OCI-M1 (cell line): ENCODE results near the gene WDR20.

Experiments used
- DNase-seq: peaks from one replicate; lab custom pipeline; 2025; lab: John Stamatoyannopoulos, UW

Gene WDR20

GRCh38 chr14:102197317-102197853 lies 57.7 kb downstream of the WDR20 start:
- no peak for DNase-seq

DNA sequence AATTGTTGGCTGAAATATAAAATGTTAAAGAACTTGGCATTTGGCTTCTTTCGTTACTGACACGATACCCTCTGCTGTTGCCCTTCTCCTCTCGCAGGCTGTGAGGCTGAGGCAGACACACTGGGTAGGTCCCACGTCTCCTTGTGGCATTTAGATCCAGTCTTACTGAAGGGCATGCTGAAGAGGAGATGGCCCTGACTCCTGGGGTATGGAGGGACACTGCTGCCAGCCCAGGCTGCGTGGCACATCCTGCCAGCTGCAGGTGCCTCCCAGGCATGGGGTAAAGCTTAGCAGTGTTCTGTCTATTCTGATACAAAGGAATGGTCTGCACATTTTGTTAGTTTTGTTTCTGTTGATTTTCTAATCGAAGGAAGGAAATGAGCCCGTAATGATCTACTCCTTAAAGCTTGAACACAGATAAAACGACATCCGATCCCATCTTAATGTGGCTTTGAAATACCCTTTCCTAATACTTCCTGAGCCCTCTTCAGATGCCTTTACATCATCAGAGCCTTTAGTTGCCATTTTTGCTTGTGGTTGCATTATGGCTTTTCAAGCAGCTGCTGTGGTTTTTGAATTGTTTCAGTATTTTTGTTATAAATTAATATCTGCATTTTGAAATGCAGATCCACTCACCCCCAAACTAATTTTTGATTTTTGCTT lies 61.1 kb downstream of the WDR20 start:
- no peak for DNase-seq

GRCh38 chr14:102201353-102201738 lies 61.6 kb downstream of the WDR20 start:
- DNase-seq, result no peak

- no peak for DNase-seq
Measured at GRCh38 chr14:102201776-102202175, 62.1 kb downstream of the WDR20 start.

DNA sequence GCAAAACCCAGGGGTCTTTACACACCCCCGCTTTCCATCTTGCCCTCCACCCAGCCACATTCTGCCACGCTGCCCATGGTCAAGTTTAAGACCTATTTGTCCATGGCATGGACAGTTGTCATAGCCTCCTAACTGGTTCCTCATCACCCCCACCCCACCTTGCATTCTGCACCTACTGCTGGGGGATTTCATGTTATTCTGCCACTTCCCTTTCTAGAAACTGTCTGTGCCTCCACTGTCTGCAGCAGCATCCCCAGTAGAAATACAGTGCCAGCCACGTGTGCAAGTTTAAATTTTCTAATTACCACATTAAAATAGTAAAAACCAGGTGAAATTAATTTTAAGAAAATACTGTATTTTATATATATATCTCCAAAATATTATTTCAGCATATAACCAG lies 63.2 kb downstream of the WDR20 start:
- no peak for DNase-seq

- DNase-seq, result no peak
Measured at GRCh38 chr14:102203382-102203781, 63.7 kb downstream of the WDR20 start.

GRCh38 chr14:102205560-102205959 lies 65.9 kb downstream of the WDR20 start:
- DNase-seq, result no peak

GRCh38 chr14:102206918-102207317 lies 67.2 kb downstream of the WDR20 start:
- DNase-seq, result no peak

- DNase-seq, result no peak
Measured at GRCh38 chr14:102207831-102208365, 68.2 kb downstream of the WDR20 start.

- no peak for DNase-seq
Measured at GRCh38 chr14:102208741-102209140, 69.0 kb downstream of the WDR20 start.

- no peak for DNase-seq
Measured at GRCh38 chr14:102209224-102209966, 69.7 kb downstream of the WDR20 start.

DNA sequence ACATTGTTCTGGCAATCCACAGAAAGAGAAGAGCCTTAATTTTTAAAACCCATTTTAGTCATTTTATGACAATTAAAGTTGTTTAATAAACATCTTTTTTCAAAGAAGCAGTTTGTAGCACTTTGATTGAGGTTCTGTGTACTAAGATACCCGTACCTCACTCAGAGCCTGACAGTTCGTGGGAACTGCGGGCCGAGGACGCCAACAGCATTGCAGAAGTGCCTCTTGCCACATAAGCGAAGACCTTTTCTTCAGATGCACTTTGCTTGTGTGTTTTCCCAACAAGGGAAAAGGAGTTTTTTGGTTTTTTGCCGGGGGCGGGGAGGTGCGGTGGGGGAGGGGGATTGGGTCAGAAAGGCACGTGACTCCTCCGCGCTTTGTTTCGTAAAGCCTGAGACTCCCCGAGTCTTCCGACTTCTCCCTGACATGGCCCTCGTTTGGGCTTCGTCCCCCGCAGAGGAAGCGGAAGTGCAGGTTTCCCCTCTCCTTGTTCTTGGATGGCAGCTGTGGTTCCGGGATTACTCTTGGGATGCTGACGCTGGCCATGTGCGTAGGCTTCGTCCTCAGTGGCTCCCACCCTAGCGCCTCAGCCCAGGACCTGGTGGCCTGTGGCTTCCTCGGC lies 70.8 kb downstream of the WDR20 start:
- no peak for DNase-seq

GRCh38 chr14:102211240-102211639 lies 71.5 kb downstream of the WDR20 start:
- no peak for DNase-seq

DNA sequence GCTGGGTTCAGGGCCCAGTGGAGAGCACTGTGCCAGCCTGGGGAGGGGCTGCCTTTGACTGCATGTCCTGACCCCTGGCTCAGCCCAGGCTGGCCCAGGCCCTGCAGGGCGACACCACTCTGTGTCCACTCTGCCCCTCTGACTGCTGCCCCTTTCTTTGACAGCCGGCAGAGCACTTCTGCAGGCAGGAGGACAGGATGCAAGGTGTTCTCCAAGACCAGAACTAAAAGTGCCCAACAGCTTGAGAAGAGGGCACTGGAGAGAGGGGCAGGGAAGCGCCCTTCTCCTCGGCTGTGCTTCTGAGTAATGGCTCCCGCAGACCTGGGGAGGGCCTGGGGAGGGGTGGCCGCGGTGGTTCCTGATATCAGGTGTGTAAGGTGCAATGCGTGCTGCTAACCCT lies 72.7 kb downstream of the WDR20 start:
- no peak for DNase-seq

- no peak for DNase-seq
Measured at GRCh38 chr14:102212845-102213244, 73.1 kb downstream of the WDR20 start.

DNA sequence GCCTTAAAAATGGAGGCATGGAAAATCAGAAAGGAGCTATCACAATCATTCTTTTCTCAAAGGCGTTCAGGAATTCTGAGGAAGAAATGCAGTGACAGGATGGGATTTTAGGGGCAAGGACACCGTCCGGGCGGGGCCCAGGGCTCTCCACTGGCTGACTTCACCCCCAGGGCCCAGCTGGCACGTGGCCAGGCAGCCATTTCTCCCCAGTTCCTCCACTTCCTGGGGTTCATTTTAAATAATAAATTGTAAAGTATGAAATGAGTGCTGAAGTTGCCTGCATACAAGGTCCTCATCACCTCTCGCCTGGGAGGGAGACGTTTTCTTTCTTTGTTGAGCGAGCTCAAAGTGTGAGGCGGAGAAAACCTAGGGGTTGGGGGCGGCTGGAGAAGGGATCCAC lies 73.8 kb downstream of the WDR20 start:
- DNase-seq, result no peak

DNA sequence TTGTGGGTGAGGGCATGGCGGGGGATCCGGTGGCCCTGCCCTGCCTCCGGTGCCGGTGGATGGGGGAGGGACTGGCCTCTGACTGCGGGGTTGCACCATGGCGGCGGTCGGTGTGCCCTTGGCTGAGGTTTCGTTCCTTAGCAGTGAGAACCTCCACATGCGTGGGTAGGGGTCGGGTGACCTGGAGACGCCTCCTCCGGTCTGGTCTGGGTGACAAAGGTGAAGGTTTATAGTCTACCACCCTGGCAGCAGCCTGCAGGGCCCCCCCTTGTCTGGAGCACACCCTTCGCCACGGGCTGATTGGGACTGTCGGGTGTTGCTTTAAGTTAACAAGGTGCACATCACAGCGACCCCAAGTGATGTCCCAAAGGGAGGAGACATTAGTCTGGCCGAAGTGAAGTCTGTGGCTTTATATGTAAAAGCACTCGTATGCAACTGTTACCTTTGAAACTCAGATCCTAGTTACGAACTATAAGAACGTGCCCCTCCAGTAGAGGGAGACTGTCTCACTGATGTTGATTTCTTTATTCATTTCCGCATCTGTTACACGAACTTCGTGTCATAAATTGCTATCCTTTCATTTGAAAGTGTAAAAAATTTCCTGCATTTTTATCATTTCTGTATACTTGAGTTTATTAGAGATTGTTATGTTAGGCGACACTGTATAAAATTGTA lies 74.4 kb downstream of the WDR20 start:
- DNase-seq, result no peak

DNA sequence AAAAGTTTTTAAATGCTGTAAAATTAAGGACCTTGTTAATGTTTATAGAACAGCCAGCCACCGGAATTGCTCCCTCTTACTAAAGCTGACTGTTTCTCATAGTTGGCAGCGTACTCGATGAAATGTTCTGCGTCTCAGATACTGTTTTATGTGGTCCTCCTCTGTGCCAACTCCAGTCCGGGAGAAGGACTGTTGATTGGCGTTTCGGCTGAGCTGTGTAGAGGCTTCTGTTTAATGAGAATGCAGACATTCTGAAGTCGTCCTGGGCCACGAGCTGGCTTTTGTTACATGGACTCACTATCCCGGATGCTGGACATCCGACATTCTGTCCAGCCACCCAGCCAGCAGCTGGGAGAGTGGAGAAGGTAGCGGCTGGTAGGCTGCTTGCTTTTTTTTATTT lies 75.4 kb downstream of the WDR20 start:
- DNase-seq, result no peak

DNA sequence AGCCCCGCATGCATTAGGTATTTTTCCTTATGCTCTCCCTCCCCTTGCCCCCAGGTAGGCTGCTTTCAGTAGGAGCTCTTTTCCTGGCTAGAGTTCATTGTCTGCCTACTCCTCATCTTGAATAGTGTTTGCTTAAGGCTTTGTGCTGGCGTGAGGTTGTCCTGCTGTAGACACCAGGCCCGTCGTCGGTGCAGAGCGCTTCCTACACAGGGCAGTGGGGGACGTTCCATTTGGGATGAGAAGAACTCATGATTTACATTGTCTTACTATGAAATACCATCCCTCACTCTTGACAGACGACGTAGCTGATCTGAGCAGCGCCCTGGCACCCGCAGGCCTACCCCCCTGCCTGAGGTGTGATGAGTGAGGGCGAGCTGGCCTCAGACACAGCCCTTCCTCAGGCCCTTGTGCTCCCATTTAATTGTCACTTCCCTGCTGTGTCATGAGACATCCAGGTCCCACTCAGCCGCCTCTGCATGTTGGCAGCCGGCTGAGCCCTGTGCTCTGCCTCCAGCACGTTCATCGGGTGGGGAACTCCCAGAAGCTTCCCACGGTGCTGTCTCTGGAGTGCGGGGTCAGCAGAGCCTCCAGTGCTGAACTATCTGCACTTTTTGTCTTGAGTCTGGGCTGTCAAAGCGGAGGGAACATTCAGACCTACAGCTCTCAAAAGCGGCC lies 76.0 kb downstream of the WDR20 start:
- no peak for DNase-seq

GRCh38 chr14:102217399-102217798 lies 77.7 kb downstream of the WDR20 start:
- no peak for DNase-seq

- DNase-seq, result no peak
Measured at GRCh38 chr14:102217987-102218421, 78.3 kb downstream of the WDR20 start.

DNA sequence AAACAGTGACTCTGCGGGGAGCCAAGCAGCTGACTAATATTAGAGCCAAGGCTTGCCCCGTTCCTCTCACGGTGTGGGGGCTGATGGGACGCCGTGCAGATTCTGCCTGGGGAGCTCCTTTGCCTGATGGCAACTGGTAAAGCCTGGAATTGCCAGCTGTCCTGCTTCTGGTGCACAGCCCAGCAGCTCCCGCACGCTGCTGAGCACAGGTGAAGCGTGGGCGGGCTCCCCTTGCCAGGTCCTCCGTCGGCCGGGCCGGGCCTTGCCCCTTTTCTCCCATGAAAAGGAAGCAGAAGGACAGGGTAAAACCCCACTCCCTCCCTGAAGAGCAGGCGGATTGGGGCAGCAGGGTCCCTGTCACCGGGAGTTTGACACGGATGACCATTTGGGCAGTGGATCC lies 79.0 kb downstream of the WDR20 start:
- DNase-seq, result no peak
